GM21360 (cell line): ENCODE results near the gene RAP1GAP.

Source experiments
- ATAC-seq: cut with Tn5 transposase; IDR thresholded peaks from one replicate; pipeline ENCODE4 v1.9.1; 2021; ENCODE audit warnings: mild to moderate bottlenecking, moderate library complexity; ENCODE audit not compliant: unreplicated experiment

The RAP1GAP gene

DNA sequence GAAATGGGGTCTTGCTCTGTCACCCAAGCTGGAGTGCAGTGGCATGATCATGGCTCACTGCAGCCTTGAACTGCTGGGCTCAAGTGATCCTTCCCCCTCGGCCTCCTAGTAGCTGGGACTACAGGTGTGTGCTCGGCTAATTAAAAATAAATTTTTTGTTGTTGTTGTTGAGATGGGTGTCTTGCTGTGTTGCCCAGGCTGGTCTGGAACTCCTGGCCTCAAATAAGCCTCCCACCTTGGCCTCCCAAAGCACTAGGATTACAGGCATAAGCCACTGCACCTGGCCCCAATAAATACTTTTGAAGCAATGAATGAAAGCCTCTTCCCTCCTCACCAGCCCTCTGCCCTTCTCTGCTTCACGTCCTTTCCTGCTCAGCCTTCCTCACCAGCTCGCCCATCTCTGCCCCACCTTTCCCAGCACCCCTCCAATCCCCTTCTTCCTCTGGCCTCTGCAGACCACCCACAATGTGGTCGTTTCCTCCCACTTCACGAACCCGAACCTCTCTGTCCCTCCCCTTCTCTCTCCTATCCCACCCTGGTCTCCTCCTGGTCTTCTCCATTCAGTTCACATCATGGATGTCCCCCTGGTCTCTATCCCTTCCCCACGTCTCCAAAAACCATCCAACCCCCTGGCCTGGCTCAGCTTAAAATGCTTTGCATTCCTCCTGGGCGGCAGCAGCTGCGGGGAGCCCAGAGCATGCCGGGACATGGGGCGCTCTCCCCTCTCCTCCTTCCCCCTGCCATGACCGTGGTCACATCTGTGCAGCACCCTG is 38.4 kb downstream of the RAP1GAP start:
- no peak for ATAC-seq

DNA sequence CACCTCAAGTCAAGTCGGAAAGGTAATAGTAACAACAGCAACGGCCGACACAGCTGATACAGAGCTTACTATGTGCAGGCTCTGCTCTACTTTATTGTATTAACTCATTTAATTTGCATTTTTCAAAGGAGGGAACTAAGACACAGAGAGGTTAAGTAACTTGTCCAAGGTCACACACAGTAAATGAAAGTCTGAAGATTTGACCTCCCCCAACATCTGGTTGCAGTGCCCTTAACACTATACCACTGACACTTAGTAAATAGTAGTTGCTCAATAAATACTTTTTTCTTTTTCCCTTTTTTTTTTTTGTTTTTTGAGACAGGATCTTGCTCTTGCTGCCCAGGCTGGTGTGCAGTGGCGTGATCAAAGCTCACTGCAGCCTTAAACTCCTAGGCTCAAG is 39.2 kb downstream of the RAP1GAP start:
- ATAC-seq = no peak

DNA sequence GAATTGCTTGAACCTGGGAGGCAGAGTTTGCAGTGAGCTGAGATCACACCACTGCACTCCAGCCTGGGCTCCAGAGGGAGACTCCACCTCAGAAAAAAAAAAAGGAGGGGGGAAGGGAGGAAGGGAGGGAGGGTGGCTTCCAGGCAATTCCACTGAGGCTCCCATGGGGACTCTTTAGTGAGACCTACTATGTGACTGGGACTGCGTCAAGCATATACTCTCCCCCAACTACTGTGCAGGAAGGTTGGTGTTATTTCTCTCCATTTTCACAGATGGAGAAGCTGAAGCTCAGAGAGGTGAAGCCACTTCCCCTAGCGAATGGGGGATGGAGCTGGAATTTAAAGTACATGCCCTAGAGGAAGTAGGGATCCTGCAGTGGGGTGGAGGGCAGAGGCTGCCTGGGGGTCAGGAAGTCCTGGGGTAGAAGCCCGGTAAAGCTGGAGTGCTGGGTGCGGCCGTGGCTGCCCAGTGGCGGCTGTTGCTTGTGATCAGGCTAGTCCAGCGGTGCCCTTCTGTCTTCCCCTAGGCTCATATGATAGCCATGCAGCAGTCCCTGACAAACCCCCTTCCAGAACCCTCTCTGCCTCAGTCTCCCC is 40.3 kb downstream of the RAP1GAP start:
- ATAC-seq = no peak

DNA sequence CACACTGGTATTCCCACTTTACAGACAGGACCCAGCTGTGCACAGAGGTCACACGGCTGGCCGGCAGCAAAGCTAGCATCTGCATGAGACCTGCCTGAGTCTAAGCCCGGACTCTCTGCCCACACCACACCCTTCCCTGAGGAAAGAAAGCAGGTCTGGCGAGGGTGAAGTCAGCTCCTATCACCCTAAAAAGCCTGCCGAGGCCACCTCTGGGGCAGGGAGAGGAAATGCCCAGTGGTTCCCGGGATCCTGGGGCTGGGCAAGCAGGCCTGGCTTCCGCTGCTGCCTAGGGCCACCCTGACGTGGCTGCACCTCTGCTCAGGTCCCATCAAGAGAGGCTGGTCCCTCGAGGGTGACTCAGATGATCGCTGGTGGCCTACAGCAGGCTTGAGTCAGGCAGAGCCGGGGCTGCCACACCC is 42.2 kb downstream of the RAP1GAP start:
- ATAC-seq = no peak

DNA sequence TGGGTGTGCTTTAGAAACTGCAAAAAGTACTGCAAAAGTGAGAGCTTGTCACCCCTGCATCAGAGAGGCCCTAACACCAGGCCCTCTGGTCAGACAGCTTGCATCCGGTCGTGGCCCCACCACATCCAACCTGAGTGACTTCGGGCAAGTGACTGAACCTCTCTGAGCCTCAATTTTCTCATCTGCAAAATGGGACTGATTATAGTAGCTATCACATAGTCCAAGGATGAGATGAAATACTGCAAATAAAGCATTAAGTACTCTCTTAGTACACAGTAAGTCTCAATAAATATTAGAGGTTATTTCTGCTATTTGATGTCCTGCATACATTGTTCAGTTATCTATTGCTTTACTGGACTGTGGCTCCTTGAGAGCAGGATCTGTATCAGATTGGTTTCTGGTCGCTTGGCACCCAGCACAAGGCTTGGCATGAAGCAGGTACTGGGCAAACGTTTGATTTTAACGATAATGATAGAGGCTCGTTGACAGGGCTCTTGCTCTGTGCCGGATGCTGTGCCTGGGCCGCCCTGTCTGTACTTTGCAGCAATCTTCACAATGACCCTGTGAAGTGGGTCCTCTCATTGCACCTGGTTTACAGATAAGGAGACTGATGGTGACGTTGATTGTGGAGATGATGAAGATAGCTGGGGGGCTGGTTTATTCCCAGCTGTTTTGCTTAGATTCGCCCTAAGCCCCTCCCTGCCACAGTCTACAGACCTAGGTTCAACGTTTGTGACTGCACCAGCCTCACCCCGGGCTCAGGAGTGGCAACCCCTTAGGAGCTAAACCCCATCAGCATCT is 43.6 kb downstream of the RAP1GAP start:
- ATAC-seq = no peak

DNA sequence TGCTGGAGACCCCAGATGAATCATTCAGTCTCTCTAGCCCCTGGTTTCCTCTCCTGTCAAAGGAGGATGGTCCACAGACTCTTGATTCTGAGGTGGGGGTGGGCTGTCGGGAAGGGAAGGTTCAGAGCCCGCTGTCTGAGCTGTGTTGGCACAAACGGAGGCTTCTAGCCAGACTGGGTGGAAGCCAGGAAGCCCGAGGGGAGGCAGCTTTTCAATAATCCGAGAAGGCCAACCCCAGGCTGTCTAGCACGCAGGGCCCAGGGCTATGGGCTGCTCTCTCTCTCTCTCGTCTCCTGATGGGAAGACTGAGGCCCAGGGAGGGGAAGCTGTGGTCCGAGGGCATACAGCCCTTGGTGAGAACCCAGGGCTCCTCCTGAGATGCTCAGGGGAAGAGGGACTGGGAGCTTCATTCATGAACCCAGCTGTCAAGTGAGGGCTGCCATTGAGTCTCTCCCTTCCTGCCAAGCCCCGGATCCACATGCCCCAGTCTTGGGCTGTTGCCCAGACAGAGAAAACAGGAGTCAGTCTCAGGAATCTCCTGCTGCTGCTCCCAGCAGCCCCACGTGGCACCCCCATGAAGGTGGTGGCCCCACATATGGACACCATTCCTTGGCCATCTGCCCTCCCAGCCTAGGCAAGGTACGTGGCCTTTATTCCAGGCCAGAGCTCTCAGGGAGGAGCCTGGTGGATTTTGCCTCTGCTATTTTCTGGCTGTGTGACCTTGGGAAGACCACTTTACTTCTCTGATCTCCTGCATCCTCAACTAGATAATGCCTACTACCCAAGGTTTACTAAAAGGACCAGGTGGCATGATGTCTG is 44.4 kb downstream of the RAP1GAP start:
- ATAC-seq = no peak

DNA sequence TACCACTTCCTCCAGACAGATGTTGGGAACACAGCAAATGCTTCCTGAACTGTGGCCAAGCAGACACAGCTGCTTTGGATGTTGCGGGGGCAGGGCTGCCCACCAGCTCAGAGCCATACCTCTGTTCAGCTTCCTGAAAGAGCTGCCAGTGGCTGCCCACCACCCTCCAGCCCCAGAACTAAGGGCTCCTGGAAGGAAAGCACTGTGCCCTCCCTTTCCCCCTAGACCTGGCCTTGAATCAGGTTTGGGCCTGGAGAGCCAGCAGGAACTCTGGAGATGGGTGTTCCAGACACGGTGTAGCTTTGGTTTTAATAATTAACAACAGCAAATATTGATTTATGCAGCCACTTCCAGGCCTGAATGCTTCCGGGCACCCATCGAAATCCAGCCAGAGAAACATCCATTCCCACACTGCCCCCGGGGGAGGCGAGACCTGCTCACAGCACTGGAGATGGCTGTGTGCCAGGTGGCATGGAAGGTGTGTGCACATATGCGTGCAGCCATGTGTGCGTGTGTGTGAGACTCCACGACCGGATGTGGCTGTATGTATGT is 45.7 kb downstream of the RAP1GAP start:
- no peak for ATAC-seq

DNA sequence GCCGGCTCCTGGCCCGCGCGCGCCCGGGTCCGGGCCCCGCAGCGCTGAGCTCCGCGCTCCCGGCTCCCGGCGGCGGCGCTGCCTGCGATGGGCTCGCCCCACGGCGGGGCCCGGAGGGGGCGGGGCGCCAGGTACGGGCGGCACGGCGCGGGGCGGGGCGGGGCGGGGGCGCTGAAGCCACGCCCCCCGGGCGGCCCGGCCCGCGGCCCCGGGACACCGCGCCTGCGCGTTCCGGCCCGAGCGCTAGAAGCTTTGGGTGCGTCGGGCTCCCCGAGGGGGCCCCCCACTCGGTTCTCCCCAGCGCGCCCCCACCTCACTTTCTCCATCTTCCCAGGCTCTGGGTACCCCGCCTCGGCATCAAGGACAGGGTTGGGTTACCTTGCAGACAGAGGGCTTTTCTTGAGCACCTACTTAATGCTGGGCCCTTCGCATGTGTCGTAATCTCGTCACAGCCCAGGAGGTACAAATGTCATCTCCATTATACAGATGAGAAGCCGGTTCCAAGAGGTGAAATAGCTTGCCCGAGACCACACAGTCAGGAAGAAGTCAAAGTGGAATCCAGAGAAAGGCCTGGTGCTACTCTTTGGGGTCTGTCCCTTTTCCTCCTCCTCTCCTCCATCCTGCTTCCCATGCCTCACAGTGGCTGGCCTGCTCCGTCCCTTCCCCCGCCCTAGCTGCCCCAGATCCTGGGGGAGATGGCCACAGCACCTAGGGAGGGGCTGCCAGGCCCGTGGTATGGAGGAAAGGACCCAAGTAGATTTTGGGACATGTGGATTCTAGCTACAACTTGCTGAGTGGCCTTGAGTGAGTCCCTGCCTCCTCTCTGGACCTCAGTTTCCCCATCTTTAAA is 46.5 kb downstream of the RAP1GAP start:
- ATAC-seq = no peak

DNA sequence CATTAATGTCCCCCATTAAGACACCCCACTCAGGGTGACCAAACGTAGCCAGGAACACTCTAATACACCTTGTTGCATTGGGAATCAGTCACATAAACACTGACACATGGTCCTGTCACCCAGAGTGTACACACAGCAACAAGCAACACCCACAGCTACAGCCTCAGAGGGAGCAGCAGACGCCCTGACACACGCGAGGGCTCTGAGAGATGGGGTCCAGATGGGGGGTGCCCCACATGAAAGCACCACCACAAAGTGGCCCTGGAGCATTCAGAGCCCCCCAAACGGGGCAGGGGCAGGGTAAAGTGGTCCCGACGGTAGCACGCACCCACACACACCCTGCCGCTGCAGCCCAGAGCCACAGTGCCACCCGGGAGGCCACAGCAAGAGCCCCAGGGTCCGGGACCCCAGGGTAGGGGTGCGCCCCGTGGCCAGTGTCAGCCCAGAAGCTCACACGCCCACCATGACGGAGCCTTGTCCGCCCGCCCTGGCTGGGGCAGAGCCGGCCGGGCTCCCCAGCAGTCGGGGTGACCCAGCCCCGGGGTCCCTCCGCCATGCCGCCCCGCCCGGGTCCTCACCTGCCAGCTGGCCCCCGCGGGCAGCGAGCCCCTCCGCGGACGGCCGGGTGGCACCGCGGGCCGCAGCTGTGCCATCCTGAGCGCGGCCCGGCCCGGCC is 47.3 kb downstream of the RAP1GAP start:
- ATAC-seq = no peak

DNA sequence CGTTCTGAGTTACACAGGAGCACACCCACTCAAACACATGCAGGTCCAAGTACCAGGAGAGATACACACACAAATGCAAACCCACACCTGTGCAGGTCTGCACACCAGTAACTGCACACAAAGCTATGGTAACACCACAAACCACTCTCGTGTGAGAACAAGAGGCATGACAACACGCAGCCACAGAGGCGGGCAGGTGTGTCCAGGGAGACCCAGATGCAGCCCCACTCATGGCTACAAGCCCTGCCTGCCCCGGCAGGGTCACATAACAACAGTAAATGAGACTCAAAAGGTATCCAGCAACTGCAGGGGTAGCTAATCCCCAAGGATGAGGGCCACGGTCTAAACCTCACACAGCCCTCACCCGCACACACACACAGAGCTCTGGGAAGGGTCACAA is 48.1 kb downstream of the RAP1GAP start:
- ATAC-seq = no peak

DNA sequence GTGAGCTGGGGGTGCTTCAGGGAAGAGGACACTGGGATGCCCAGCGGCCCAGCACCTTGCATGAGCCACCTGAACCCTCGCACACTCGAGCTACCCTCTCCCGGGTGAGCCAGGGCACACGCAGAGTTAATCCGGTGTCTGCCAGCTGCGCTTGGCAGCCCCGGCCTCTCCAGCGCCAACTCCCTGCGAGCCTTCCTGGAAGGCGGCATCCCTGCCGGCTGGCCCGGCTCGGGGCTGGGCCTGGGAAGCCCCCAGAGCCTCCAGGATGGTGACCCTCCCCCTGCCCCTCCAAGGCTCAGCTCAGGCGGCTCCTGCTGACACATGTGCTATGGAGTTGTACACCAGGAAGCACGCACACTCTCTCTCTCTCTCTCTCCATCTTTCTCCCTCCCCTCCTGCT is 48.7 kb downstream of the RAP1GAP start:
- ATAC-seq = no peak

DNA sequence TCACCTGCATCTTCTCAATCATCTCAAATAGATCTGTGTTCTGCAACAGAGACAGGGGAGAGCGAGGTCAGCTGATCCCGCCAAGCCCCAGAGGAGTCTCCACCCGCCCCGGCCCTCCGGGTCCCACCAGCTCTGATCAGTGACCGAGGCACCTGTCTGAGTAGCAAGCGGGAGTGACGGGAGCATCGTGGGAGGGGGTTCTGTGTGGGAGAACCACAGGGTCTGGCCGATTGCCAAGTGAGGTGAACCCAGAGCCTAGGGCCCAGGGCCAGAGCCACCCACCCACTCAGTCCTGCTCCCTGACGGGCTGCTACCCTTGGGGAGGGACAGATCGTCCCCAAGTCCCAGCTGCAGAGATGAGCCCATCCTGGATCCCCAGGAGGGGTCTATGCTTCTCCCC is 49.1 kb downstream of the RAP1GAP start:
- ATAC-seq = no peak

DNA sequence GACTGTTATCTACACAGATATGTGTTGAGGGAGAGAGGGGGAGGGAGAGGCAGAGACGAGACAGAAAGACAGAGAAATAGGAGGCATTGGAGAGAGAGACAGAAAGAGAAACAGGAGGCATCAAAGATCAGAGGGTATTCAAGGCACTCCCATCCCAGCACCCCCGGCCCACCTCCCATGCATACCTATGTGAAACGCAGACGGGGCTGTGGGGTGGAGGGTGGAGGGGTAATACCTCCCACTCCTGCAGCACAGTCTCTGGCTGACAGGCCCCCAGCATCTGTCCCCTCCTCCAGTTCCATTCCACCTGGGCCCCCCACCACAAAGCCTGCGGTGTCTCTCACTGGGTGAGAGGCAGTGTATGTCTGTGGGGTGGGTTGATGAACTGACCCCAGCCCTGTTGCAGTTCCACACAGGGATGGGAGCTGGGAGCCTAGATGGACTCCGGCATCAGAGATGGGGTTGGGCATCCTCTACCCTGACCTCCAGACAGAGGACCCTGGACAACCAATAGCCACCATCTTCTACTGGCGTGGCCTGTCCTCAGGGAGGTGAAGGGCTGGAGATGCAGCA is 49.7 kb downstream of the RAP1GAP start:
- ATAC-seq = no peak

DNA sequence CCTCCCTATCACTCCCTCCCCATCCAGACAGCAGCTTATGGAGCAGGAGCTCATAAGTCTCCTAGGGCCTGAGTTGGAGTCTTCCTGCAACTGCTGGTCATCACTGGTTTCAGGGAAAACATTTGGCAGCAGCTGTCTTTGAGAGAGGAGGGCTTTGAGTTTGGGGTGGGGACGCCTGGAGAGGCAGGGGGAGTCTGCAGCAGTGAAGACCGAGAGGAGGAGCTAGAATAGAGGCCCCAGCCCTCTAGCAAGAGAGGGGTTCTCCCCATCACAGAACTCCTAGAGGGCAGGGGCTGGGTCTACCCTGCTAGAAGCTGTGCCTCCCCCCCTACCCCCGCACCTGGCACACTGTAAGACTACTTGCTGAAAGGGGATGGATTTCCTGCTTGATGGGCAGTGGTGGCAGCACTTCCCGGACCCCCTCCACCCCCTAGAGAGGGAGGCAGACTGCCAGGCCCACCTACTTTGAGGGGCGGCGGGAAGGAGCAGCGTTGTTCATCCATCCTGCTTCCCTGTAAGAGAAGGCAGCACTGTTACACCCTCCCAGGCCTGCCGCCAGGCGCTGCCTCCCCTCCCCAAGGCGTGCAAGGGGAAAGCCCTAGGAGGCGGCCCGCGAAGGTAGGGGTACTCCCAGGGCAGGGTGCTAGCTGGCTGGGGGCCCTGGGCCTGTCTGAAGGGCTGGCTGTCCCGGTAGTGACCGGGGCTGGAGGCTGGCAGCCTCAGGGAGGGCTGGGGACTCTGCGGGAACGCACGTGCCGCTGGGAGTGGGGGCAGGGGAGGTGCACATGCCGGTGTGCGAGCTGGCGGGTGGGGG is 50.4 kb downstream of the RAP1GAP start:
- no peak for ATAC-seq

DNA sequence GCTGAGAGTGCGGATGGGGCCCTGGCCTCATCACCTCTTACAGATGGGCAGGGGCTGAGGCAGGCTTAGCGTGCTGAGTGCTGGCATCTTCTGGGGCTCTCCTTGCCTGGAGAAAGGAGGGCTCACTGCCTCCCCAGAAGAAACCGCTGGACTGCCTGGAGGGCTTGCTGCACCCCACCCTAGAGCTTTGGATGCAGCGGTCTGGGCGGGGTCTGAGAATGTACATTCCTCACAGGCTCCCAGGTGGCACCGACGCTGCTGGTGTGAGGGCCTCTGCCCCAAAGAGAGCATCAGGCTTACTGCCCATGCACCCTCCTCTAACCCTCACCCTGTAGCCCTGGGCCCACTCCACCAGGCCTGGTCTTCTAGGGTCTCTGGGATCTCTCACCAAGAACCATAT is 51.1 kb downstream of the RAP1GAP start:
- no peak for ATAC-seq

DNA sequence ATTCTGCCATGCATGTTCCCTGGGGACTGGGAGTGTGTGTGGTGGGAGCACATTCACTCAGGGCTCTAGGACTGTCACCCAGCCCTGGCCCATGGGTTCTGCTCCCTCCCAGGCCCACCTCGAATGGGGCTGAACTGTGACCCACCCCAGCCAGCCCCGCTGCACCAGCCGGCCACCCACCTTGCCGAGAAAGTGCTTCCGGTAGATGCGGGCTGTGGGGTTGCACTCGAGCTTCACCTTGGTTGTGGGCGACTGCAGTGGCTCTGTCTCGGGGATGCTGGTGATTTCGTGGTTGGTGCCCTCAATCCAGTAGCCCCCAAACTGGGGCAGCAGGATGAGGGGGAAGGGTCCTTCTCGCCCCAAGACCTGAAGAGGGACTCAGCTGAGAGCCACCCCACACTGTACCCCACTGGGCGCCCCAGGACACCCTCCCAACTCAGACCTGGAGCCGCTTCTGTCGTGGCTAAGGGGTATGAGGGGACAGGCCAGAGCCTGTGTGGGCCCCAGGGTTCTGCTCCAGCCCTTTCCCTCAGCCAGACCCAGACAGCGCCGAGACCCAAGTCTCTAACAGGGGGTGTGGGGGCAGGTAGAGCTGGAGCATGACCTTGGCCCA is 51.9 kb downstream of the RAP1GAP start:
- no peak for ATAC-seq

DNA sequence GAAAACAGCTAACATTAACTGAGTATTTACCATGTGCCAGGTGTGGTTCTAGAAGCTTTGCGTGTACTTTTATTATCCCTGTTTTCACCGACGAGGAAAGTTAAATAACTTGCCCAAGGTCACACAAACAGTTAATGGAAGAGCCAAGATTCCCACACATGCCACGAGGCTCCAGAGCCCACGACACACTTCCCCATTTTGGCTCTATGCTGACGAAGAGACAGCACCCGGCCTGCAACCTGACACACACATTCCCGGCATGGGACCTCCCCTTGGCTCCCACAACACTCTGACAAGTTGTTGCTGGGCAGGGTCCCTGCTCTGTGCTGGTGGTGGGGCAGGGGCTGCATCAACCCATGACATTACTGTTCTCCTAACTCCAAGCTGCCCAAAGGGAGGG is 52.8 kb downstream of the RAP1GAP start:
- ATAC-seq = no peak
